ENCODE results near the gene PTBP2.

DNA sequence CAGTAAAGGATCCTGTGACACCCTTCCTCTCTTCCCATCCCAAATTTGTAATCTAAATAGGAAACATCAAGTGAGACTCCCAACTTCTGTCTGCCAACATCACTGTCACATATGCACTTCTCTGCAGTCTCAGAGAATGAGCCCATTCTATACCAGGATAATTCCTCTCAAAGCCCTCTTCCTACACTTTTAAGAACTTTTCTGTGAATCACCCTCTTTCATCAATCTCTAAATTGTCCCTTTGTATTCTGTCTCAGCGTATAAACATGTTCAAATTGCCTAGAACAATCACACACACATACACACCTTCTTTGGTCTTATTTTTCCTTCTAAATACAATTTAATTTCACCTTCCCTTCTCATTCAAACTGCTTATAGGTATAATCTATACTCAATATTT is 111.8 kb downstream of the PTBP2 start:
- TF ChIP-seq, protein P1, sequence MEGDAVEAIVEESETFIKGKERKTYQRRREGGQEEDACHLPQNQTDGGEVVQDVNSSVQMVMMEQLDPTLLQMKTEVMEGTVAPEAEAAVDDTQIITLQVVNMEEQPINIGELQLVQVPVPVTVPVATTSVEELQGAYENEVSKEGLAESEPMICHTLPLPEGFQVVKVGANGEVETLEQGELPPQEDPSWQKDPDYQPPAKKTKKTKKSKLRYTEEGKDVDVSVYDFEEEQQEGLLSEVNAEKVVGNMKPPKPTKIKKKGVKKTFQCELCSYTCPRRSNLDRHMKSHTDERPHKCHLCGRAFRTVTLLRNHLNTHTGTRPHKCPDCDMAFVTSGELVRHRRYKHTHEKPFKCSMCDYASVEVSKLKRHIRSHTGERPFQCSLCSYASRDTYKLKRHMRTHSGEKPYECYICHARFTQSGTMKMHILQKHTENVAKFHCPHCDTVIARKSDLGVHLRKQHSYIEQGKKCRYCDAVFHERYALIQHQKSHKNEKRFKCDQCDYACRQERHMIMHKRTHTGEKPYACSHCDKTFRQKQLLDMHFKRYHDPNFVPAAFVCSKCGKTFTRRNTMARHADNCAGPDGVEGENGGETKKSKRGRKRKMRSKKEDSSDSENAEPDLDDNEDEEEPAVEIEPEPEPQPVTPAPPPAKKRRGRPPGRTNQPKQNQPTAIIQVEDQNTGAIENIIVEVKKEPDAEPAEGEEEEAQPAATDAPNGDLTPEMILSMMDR (IDR thresholded peaks at IDR 0.05) = no peak
- no peak for TF ChIP-seq POLR2AphosphoS5 (IDR thresholded peaks at IDR 0.05)

All from stomach (tissue), 4 donors.